K562 (cell line): ENCODE measurements around the gene ENDOU. TPM values are rescaled to one million over a fixed set of nuclear protein-coding genes. Genes with fewer than 3 reads are reported as not detected.

Source experiments
- ATF3 ChIP-seq, 2 experiments: fragments of 450-650 bp in 1 of 2; sonication (generic) in 1 of 2; formaldehyde crosslinking in 1 of 2; IDR thresholded peaks in 1 of 2; conservative IDR thresholded peaks in 1 of 2; 2 replicates each; pipeline versions ENCODE4 v1.6.1 to v1.8.1; 2016 to 2023; ENCODE audit warnings: mild to moderate bottlenecking in 2 of 2, moderate library complexity in 2 of 2, inconsistent platforms in 1 of 2, missing genetic modification reagents in 1 of 2
- CREBBP ChIP-seq: IDR thresholded peaks from one replicate; pipeline ENCODE4 v1.6.1; 2012; ENCODE audit warnings: low read depth, mild to moderate bottlenecking, control low read depth, inconsistent platforms, low read length
- GTF2E2 ChIP-seq: fragments of 200-800 bp; sonication (Bioruptor generic); IDR thresholded peaks from 2 replicates; pipeline ENCODE4 v1.6.1; 2016; ENCODE audit warnings: missing genetic modification characterization, missing compliant biosample characterization
- KLF16 ChIP-seq: IDR thresholded peaks from 2 replicates; pipeline ENCODE4 v1.6.1; 2016; ENCODE audit warnings: antibody characterized with exemption
- MAZ ChIP-seq, 2 experiments: fragments of 450-650 bp in 1 of 2; sonication (generic) in 1 of 2; formaldehyde crosslinking; IDR thresholded peaks in 1 of 2; conservative IDR thresholded peaks in 1 of 2; 2 replicates each; pipeline versions ENCODE4 v1.4.0 to v1.5.0; 2020; ENCODE audit warnings: mild to moderate bottlenecking in 1 of 2, missing genetic modification reagents in 1 of 2
- MCM5 ChIP-seq: fragments of 450-650 bp; IDR thresholded peaks from 2 replicates; pipeline ENCODE4 v1.6.1; 2016; ENCODE audit warnings: low read depth
- MTA3 ChIP-seq: fragments of 450-650 bp; formaldehyde crosslinking; IDR thresholded peaks from 2 replicates; pipeline ENCODE4 v1.6.1; 2017; ENCODE audit warnings: mild to moderate bottlenecking, borderline replicate concordance
- NR2C2 ChIP-seq, 2 experiments: fragments of 200-800 bp in 1 of 2; sonication (Bioruptor generic) in 1 of 2; sonication (generic) in 1 of 2; formaldehyde crosslinking in 1 of 2; IDR thresholded peaks; 2 replicates each; pipeline versions ENCODE4 v1.6.1 to v1.8.0; 2016 to 2022; ENCODE audit warnings: mild to moderate bottlenecking in 1 of 2, missing compliant biosample characterization in 1 of 2, missing genetic modification characterization in 1 of 2, missing genetic modification reagents in 1 of 2
- POLR2G ChIP-seq: fragments of 200-400 bp; formaldehyde crosslinking; IDR thresholded peaks from 2 replicates; pipeline ENCODE4 v1.6.1; 2017; ENCODE audit warnings: low read depth, mild to moderate bottlenecking, antibody characterized with exemption, low read length, moderate library complexity
- RFX1 ChIP-seq: fragments of 450-650 bp; IDR thresholded peaks from 2 replicates; pipeline ENCODE4 v1.6.1; 2016; ENCODE audit warnings: mild to moderate bottlenecking, moderate library complexity
- SAP30 ChIP-seq: fragments of 200-600 bp; sonication (generic); IDR thresholded peaks from 2 replicates; pipeline ENCODE4 v1.6.1; 2012; ENCODE audit warnings: borderline replicate concordance, low read depth, mild to moderate bottlenecking, moderate library complexity, low read length, control low read depth, inconsistent platforms; ENCODE audit not compliant: insufficient read depth, poor library complexity, severe bottlenecking
- SREBF1 ChIP-seq: fragments of 150-350 bp; IDR thresholded peaks from 2 replicates; pipeline ENCODE4 v1.6.1; 2014; ENCODE audit warnings: antibody characterized with exemption, low read depth, low read length, borderline replicate concordance
- SRSF1 ChIP-seq: fragments of 200-400 bp; formaldehyde crosslinking; IDR thresholded peaks from 2 replicates; pipeline ENCODE4 v1.6.1; 2017; ENCODE audit warnings: mild to moderate bottlenecking, low read depth, low read length, moderate library complexity
- TEAD1 ChIP-seq, 2 experiments: fragments of 450-650 bp in 1 of 2; sonication (generic) in 1 of 2; formaldehyde crosslinking; IDR thresholded peaks; 2 replicates each; pipeline versions ENCODE4 v1.4.0 to v1.8.0; 2020 to 2022; ENCODE audit warnings: mild to moderate bottlenecking in 2 of 2, missing genetic modification reagents in 1 of 2
- XRCC5 ChIP-seq: fragments of 200-400 bp; formaldehyde crosslinking; IDR thresholded peaks from 2 replicates; pipeline ENCODE4 v1.6.1; 2017; ENCODE audit warnings: low read depth, mild to moderate bottlenecking, low read length
- ZNF239 ChIP-seq: fragments of 250-450 bp; sonication (Bioruptor Pico); IDR thresholded peaks from 2 replicates; pipeline ENCODE4 v1.4.0; 2020; ENCODE audit warnings: mild to moderate bottlenecking
- ZNF584 ChIP-seq: fragments of 200-800 bp; sonication (Bioruptor generic); IDR thresholded peaks from 2 replicates; pipeline ENCODE4 v1.6.1; 2016; ENCODE audit warnings: low read depth, mild to moderate bottlenecking, missing genetic modification characterization, missing compliant biosample characterization
- ZNF639 ChIP-seq, 2 experiments: fragments of 200-800 bp in 1 of 2; sonication (Bioruptor generic) in 1 of 2; sonication (generic) in 1 of 2; formaldehyde crosslinking in 1 of 2; IDR thresholded peaks in 1 of 2; conservative IDR thresholded peaks in 1 of 2; 2 replicates each; pipeline versions ENCODE4 v1.5.0 to v1.6.1; 2016 to 2020; ENCODE audit warnings: missing compliant biosample characterization in 1 of 2, missing genetic modification characterization in 1 of 2, missing genetic modification reagents in 1 of 2
- ZNF655 ChIP-seq: fragments of 250-450 bp; sonication (Bioruptor Pico); IDR thresholded peaks from 2 replicates; pipeline ENCODE4 v1.5.0; 2021
- ZNF778 ChIP-seq: fragments of 450-650 bp; formaldehyde crosslinking; IDR thresholded peaks from 2 replicates; pipeline ENCODE4 v1.4.0; 2020; ENCODE audit warnings: mild to moderate bottlenecking, moderate library complexity
- ZNF830 ChIP-seq: fragments of 250-450 bp; sonication (Bioruptor Pico); IDR thresholded peaks from 2 replicates; pipeline ENCODE4 v1.5.0; 2021; ENCODE audit warnings: mild to moderate bottlenecking
- polyA plus RNA-seq, 8 experiments: library from polyadenylated mRNA; depleted of rRNA in 4 of 8; stranded (reverse) in 5 of 8; unstranded in 3 of 8; fragments of >200 nt; fragmentation: Nextera tagmentation in 2 of 8; fragmentation: Illumina TruSeq in 1 of 8; extraction: Ambion mirVana in 2 of 8; extraction: Trizol in 1 of 8; gene quantifications; 2 replicates each; pipeline versions ENCODE4 v1.2.1 to v1.2.3, GENCODE V29; 2011 to 2014; ENCODE audit warnings: inconsistent platforms in 1 of 8, missing spikeins in 1 of 8
- total RNA-seq, 7 experiments: library from RNA; depleted of rRNA in 6 of 7; stranded (reverse); fragments of >200 nt in 6 of 7; fragmentation: Illumina TruSeq in 2 of 7; extraction: Trizol in 2 of 7; gene quantifications; 2 replicates each; pipeline versions ENCODE4 v1.2.1 to v1.2.3, GENCODE V29; 2011 to 2021; ENCODE audit warnings: low replicate concordance in 1 of 7

The ENDOU gene
- total and polyA plus RNA-seq, 9 of the 15 experiments (the other 6 are each of a cell fraction or from before 2014, with no cell fraction given): 0.03 TPM; not detected in 8

GRCh38 chr12:47758834-47759690 lies 33.8 kb upstream of the ENDOU start, which contains the start of gene RAPGEF3 (continued):
- TF ChIP-seq ZNF584 (CRISPR knock-in tag) (peak; percentile 24; the same call in 1 of the 2 replicates), ZNF639 (CRISPR knock-in tag; conservative IDR thresholded peaks at IDR 0.05 in 1 of 2, IDR thresholded peaks at IDR 0.05 in 1 of 2) (peak in 1 of 2 experiments; percentile 61; a peak in 1 of 4 replicates), XRCC5 (peak; percentile 19; the same call in 1 of the 2 replicates), KLF16 (no peak), ZNF655 (CRISPR knock-in tag) (no peak), ATF3 (IDR thresholded peaks at IDR 0.05) (peak; percentile 90), ATF3 (CRISPR knock-in tag; conservative IDR thresholded peaks at IDR 0.05) (peak; percentile 70; the same call in 1 of the 2 replicates), ZNF239 (CRISPR knock-in tag) (no peak), TEAD1 (CRISPR knock-in tag; IDR thresholded peaks at IDR 0.05) (peak in 1 of 2 experiments; percentile 67; a peak in 2 of 4 replicates), CREBBP (no peak), SRSF1 (peak; percentile 68; the same call in 1 of the 2 replicates), SAP30 (peak; percentile 80), MAZ (CRISPR knock-in tag; conservative IDR thresholded peaks at IDR 0.05 in 1 of 2, IDR thresholded peaks at IDR 0.05 in 1 of 2) (peak; percentile 91 to 95), ZNF830 (CRISPR knock-in tag) (0 out of 2 replicates have a peak, but pooled peaks have one; percentile 62), GTF2E2 (tag) (no peak), MTA3 (peak; percentile 62), ZNF778 (CRISPR knock-in tag) (no peak), RFX1 (no peak), POLR2G (peak; percentile 82), MCM5 (no peak), NR2C2 (CRISPR knock-in tag; IDR thresholded peaks at IDR 0.05) (no peak), NR2C2 (tag; IDR thresholded peaks at IDR 0.05) (no peak), SREBF1 (no peak)
